B cell (primary cell): Measurements from ENCODE around the gene POFUT1. TPM values are rescaled to one million over a fixed set of nuclear protein-coding genes. Genes with fewer than 3 reads are reported as not detected.

ENCODE experiments used
- ATAC-seq: fragments of 200-7000 bp; cut with Tn5 transposase; one replicate; pipeline ENCODE4 v1.10.0; 2021; ENCODE audit warnings: low read depth, mild to moderate bottlenecking, moderate number of reproducible peaks, moderate library complexity
- CTCF ChIA-PET: fragments of 350-600 bp; sonication (Branson Sonifier 250); formaldehyde crosslinking; loops from one replicate; lab custom pipeline; 2021; ENCODE audit warnings: antibody characterized with exemption, inconsistent platforms; lab: Charles Lee
- POLR2A ChIA-PET: fragments of 350-600 bp; sonication (Branson Sonifier 250); formaldehyde crosslinking; loops from one replicate; lab custom pipeline; 2021; ENCODE audit warnings: antibody characterized with exemption; lab: Charles Lee
- DNase-seq: peaks from one replicate; pipeline ENCODE4 v3.0.0; 2013
- H2AFZ ChIP-seq: 2 replicates; pipeline ENCODE4 v1.6.1; 2012; ENCODE audit warnings: mild to moderate bottlenecking, low read depth, low read length; ENCODE audit not compliant: insufficient read depth, poor library complexity, severe bottlenecking
- H3K27ac ChIP-seq, 2 donors: 1 replicate in 1 of 2; 2 replicates in 1 of 2; pipeline ENCODE4 v1.5.1; 2012 to 2013; ENCODE audit warnings: low read length in 2 of 2, mild to moderate bottlenecking in 2 of 2, moderate library complexity in 1 of 2
- H3K27me3 ChIP-seq, 4 experiments: fragments of 200-600 bp in 1 of 4; sonication (generic) in 1 of 4; replicated peaks in 1 of 4; 1 replicate in 2 of 4; 2 replicates in 2 of 4; pipeline versions ENCODE4 v1.6.1 to v1.7.0; 2013 to 2016; ENCODE audit warnings: low read length in 3 of 4, mild to moderate bottlenecking in 2 of 4, mixed read lengths in 1 of 4, moderate library complexity in 1 of 4; ENCODE audit not compliant: insufficient read depth in 4 of 4, control insufficient read depth in 3 of 4; ENCODE audit errors: control extremely low read depth in 1 of 4
- H3K36me3 ChIP-seq, 2 experiments: replicated peaks in 1 of 2; 1 replicate in 1 of 2; 2 replicates in 1 of 2; pipeline versions ENCODE4 v1.6.1 to v1.7.1; 2013; ENCODE audit warnings: low read length in 1 of 2; ENCODE audit not compliant: insufficient read depth in 2 of 2, control insufficient read depth in 1 of 2; ENCODE audit errors: control extremely low read depth in 1 of 2, extremely low read depth in 1 of 2
- H3K4me1 ChIP-seq, 2 donors: fragments of 200-600 bp in 1 of 2; sonication (generic) in 1 of 2; 1 replicate in 1 of 2; 2 replicates in 1 of 2; pipeline versions ENCODE4 v1.5.1 to v1.6.1; 2013 to 2017; ENCODE audit warnings: low read length in 2 of 2; ENCODE audit not compliant: control insufficient read depth in 2 of 2, insufficient read depth in 2 of 2
- H3K4me2 ChIP-seq: replicated peaks from 2 replicates; pipeline ENCODE3; 2012; ENCODE audit warnings: mild to moderate bottlenecking, low read depth, low read length; ENCODE audit not compliant: poor library complexity, severe bottlenecking
- H3K4me3 ChIP-seq, 5 experiments: fragments of 200-600 bp in 1 of 5; sonication (generic) in 1 of 5; 1 replicate in 3 of 5; 2 replicates in 2 of 5; pipeline versions ENCODE4 v1.5.1 to v1.7.0; 2011 to 2016; ENCODE audit warnings: low read length in 4 of 5, mild to moderate bottlenecking in 4 of 5, low read depth in 2 of 5, control low read depth in 1 of 5, moderate library complexity in 1 of 5; ENCODE audit not compliant: insufficient read depth in 1 of 5; ENCODE audit errors: control extremely low read depth in 1 of 5, extremely low read depth in 1 of 5
- H3K79me2 ChIP-seq: fragments of 200-600 bp; sonication (generic); one replicate; pipeline ENCODE4 v1.6.0; 2016; ENCODE audit warnings: low read length; ENCODE audit not compliant: control insufficient read depth, insufficient read depth
- H3K9ac ChIP-seq: fragments of 200-600 bp; sonication (generic); 2 replicates; pipeline ENCODE4 v1.6.1; 2017; ENCODE audit warnings: mild to moderate bottlenecking, low read length, moderate library complexity
- H3K9me3 ChIP-seq, 3 donors: one replicate each; pipeline versions ENCODE4 v1.6.1 to v1.7.1; 2013; ENCODE audit warnings: low read length in 2 of 3; ENCODE audit not compliant: control insufficient read depth in 2 of 3, insufficient read depth in 1 of 3; ENCODE audit errors: control extremely low read depth in 1 of 3
- H4K20me1 ChIP-seq: 2 replicates; pipeline ENCODE4 v1.6.0; 2012; ENCODE audit warnings: mild to moderate bottlenecking, low read length; ENCODE audit not compliant: insufficient read depth, control insufficient read depth, poor library complexity, severe bottlenecking
- H3K27ac Mint-ChIP-seq: one replicate; pipeline ENCODE4 v1.8.0; 2021; ENCODE audit warnings: mixed read lengths
- H3K27me3 Mint-ChIP-seq: one replicate; pipeline ENCODE4 v1.8.0; 2021; ENCODE audit warnings: mixed read lengths
- H3K4me1 Mint-ChIP-seq: one replicate; pipeline ENCODE4 v1.8.0; 2021; ENCODE audit warnings: mixed read lengths
- H3K4me3 Mint-ChIP-seq: one replicate; pipeline ENCODE4 v1.8.0; 2021; ENCODE audit warnings: mixed read lengths
- H3K9me3 Mint-ChIP-seq: one replicate; pipeline ENCODE4 v1.8.0; 2022; ENCODE audit warnings: mixed read lengths; ENCODE audit not compliant: insufficient read depth
- EZH2 ChIP-seq: IDR thresholded peaks from 2 replicates; pipeline ENCODE4 v1.6.1; 2012; ENCODE audit warnings: borderline replicate concordance, low read depth, mild to moderate bottlenecking, moderate library complexity, low read length; ENCODE audit not compliant: insufficient read depth, poor library complexity, severe bottlenecking
- WGBS: methylation state at CpG from one replicate; pipeline ENCODE4 v1.1.5; 2013; ENCODE audit warnings: missing lambda C conversion rate; ENCODE audit not compliant: insufficient coverage; 5-methylcytosine and 5-hydroxymethylcytosine counted together
- intact Hi-C: fragments of 100-400 bp; cut with micrococcal nuclease; formaldehyde crosslinking; loops from one replicate; pipeline ENCODE4 v1.10.0; 2022
- polyA plus RNA-seq: library from polyadenylated mRNA; depleted of rRNA; stranded (reverse); fragments of >200 nt; gene quantifications from 2 replicates; pipeline ENCODE4 v1.2.3, GENCODE V29; 2012
- total RNA-seq, 2 donors: library from RNA; stranded (reverse); fragments of 120-200 nt in 1 of 2; gene quantifications; 1 replicate in 1 of 2; 2 replicates in 1 of 2; pipeline versions ENCODE4 v1.2.3 to v1.2.4, GENCODE V29; 2013 to 2022
- TF ChIP-seq, protein P1 (sequence below): fragments of 200-600 bp; IDR thresholded peaks from one replicate; pipeline ENCODE4 v1.8.0; 2022; ENCODE audit warnings: antibody characterized with exemption, mild to moderate bottlenecking

The POFUT1 gene
- total and polyA plus RNA-seq, 2 donors (not counting 1 experiment from before 2014, with no cell fraction given) = 7.8 to 18.1 TPM

DNA sequence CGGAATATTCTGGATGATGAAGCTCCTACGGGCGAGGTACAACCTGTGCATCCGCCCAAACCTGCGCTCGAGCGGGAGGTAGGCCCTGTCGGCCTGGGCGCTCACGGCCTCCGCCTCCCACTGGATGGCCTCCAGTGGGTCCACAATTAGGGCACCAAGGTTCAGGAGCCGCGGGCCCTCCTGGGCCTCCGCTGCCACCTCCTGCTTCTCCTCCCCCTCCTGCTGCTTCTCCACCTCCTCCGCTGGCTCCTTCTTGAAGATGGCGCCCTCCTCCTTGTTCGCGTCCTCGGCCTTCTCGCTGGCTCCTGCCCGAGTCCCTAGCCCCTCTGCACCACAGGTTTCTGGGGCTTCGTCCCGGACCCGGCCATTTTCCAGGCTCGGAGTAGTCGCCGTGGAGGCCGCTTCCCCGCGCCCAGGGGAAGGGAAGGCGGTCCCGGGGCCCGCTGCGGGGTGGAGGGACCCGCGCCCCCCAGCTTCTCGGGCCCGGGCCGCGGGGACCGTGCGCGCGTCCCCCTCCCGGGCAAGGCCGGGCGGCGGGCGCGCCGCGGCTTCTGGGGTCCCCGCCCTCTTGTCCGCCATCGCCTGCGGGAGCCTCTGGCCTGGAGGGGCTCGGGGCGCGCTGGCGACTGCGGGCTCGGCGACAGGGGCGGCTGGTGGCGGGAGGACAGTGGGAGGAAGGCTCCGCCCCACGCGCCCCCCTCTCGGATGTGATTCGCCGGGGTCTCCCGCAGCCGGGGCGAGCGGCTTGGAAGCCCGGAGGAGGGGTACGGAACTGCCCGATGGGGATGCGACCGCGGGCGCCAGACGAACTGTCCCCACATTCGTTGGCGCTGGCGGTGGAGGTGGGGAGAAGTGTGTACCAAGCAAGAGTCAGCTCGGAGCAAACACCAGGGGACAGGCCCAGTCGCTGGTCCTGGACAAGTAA is 17.7 kb upstream of the POFUT1 start:
- H3K4me3 Mint-ChIP-seq = peak overlapping the region; percentile 83

More for the DNA sequence above, 17.7 kb upstream of the POFUT1 start:
- Mint-ChIP-seq H3K4me1 (peaks cover 16% of the 10 kb centered on the region), H3K9me3 (no peaks in the 10 kb centered on the region), H3K27ac (peak overlapping the region; percentile 6), H3K27me3 (peaks cover 13% of the 10 kb centered on the region)
- ATAC-seq = peak; percentile 41
- 6% methylated on average over 85 of the region's 88 CpGs for WGBS
- peak; percentile 35 for DNase-seq
- H3K36me3 ChIP-seq = peaks cover 0 to 9% of the 10 kb centered on the region in 2 experiments
- peaks cover 9 to 19% of the 10 kb centered on the region in 2 donors for H3K4me1 ChIP-seq
- ChIA-PET CTCF (no interaction called here), POLR2A (interaction anchor here (0.6 kb wide), 1 partner anchor 617 kb away, joined by 3 read pairs; no protein-coding TSS in a partner anchor)
- H3K9me3 ChIP-seq = peaks cover 0 to 4% (median 0%) of the 10 kb centered on the region in 3 donors
- H4K20me1 ChIP-seq = peaks cover 8% of the 10 kb centered on the region
- H3K27ac ChIP-seq = peak overlapping the region in 1 of 2 donors; percentile 43
- intact Hi-C loops = no loop called here
- peak overlapping the region; percentile 75 for H2AFZ ChIP-seq
- no peaks in the 10 kb centered on the region for H3K79me2 ChIP-seq
- no peak for TF ChIP-seq EZH2
- TF ChIP-seq, protein P1, sequence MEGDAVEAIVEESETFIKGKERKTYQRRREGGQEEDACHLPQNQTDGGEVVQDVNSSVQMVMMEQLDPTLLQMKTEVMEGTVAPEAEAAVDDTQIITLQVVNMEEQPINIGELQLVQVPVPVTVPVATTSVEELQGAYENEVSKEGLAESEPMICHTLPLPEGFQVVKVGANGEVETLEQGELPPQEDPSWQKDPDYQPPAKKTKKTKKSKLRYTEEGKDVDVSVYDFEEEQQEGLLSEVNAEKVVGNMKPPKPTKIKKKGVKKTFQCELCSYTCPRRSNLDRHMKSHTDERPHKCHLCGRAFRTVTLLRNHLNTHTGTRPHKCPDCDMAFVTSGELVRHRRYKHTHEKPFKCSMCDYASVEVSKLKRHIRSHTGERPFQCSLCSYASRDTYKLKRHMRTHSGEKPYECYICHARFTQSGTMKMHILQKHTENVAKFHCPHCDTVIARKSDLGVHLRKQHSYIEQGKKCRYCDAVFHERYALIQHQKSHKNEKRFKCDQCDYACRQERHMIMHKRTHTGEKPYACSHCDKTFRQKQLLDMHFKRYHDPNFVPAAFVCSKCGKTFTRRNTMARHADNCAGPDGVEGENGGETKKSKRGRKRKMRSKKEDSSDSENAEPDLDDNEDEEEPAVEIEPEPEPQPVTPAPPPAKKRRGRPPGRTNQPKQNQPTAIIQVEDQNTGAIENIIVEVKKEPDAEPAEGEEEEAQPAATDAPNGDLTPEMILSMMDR = no peak
- H3K27me3 ChIP-seq = peaks cover 0 to 14% (median 0%) of the 10 kb centered on the region in 4 experiments
- H3K4me3 ChIP-seq = peak overlapping the region; percentile 1 to 67 (median 54)
- peak overlapping the region; percentile 68 for H3K9ac ChIP-seq
- H3K4me2 ChIP-seq = peak overlapping the region; percentile 89
